ENCODE results near the gene LRMDA. TPM values are rescaled to one million over a fixed set of nuclear protein-coding genes. Genes with fewer than 3 reads are reported as not detected.

Gene LRMDA
- total RNA-seq, 1 donor from 2014 or later = 18.7 TPM

DNA sequence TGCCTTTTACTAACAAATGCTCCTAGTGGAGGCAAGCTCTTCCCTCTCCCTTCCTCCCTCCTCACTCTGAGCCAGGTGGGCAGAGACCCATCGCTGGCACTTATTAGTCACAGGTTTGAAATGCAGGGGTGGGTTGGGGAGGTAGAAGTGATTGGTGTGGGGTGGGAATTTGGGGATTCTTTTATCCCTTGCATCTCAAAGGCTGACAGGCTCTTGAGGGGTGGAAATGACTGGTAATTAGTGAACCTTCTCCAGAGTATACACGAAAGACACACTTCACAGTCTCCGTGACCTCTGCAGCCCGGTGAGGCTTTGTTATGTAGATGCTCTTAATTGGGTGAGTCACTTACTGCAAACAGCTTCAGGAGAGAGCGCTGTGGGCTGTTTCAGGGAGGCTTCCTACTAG is 13.9 kb upstream of the LRMDA start:
- H3K27me3 ChIP-seq (ENCODE audit: control insufficient read depth, insufficient read depth, low read length) = no peaks in the 10 kb centered on the region
- TF ChIP-seq, protein P1, sequence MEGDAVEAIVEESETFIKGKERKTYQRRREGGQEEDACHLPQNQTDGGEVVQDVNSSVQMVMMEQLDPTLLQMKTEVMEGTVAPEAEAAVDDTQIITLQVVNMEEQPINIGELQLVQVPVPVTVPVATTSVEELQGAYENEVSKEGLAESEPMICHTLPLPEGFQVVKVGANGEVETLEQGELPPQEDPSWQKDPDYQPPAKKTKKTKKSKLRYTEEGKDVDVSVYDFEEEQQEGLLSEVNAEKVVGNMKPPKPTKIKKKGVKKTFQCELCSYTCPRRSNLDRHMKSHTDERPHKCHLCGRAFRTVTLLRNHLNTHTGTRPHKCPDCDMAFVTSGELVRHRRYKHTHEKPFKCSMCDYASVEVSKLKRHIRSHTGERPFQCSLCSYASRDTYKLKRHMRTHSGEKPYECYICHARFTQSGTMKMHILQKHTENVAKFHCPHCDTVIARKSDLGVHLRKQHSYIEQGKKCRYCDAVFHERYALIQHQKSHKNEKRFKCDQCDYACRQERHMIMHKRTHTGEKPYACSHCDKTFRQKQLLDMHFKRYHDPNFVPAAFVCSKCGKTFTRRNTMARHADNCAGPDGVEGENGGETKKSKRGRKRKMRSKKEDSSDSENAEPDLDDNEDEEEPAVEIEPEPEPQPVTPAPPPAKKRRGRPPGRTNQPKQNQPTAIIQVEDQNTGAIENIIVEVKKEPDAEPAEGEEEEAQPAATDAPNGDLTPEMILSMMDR (IDR thresholded peaks at IDR 0.05; ENCODE audit: insufficient read depth, low read length, poor library complexity, severe bottlenecking) = no peak
- H3K4me3 ChIP-seq (ENCODE audit: low read depth, low read length) = no peak overlapping the region
- no peaks in the 10 kb centered on the region for H3K36me3 ChIP-seq (ENCODE audit: control insufficient read depth, insufficient read depth, low read length)
- DNase-seq (ENCODE audit: low read depth) = no peak

- Histone ChIP-seq H3K4me3 (ENCODE audit: low read depth, low read length) (no peak overlapping the region), H3K27me3 (ENCODE audit: control insufficient read depth, insufficient read depth, low read length) (no peaks in the 10 kb centered on the region), H3K36me3 (ENCODE audit: control insufficient read depth, insufficient read depth, low read length) (no peaks in the 10 kb centered on the region)
- TF ChIP-seq, protein P1 (IDR thresholded peaks at IDR 0.05; ENCODE audit: insufficient read depth, low read length, poor library complexity, severe bottlenecking) = no peak
- no peak for DNase-seq (ENCODE audit: low read depth)
Measured at GRCh38 chr10:75418293-75418692, 13.1 kb upstream of the LRMDA start.

DNA sequence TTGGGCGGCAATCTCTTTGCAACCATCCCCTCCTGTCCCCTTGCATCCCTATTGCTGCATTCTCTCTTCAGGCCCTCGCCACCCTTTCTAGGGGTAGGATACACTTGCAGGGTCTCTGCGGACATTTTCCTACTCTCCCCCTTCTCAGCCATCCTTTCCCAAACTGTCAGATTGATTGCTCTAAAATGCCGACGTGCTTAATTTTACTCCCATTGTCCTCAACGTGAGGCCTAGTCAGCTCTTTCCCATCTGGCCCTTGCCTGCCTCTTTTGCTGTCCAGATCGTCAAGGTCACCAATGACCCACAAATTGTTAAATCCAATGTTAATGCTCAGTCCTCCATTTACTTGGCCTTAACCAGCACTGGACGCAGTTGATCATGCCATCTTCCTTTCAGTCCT is 12.7 kb upstream of the LRMDA start:
- Histone ChIP-seq H3K36me3 (ENCODE audit: control insufficient read depth, insufficient read depth, low read length) (no peaks in the 10 kb centered on the region), H3K4me3 (ENCODE audit: low read depth, low read length) (no peak overlapping the region), H3K27me3 (ENCODE audit: control insufficient read depth, insufficient read depth, low read length) (no peaks in the 10 kb centered on the region)
- DNase-seq (ENCODE audit: low read depth) = no peak
- TF ChIP-seq, protein P1 (IDR thresholded peaks at IDR 0.05; ENCODE audit: insufficient read depth, low read length, poor library complexity, severe bottlenecking) = no peak

GRCh38 chr10:75422913-75423312 is 8.5 kb upstream of the LRMDA start:
- no peaks in the 10 kb centered on the region for H3K36me3 ChIP-seq (ENCODE audit: control insufficient read depth, insufficient read depth, low read length)
- TF ChIP-seq, protein P1 (IDR thresholded peaks at IDR 0.05; ENCODE audit: insufficient read depth, low read length, poor library complexity, severe bottlenecking) = no peak
- no peaks in the 10 kb centered on the region for H3K27me3 ChIP-seq (ENCODE audit: control insufficient read depth, insufficient read depth, low read length)
- no peak for DNase-seq (ENCODE audit: low read depth)
- no peak overlapping the region for H3K4me3 ChIP-seq (ENCODE audit: low read depth, low read length)

DNA sequence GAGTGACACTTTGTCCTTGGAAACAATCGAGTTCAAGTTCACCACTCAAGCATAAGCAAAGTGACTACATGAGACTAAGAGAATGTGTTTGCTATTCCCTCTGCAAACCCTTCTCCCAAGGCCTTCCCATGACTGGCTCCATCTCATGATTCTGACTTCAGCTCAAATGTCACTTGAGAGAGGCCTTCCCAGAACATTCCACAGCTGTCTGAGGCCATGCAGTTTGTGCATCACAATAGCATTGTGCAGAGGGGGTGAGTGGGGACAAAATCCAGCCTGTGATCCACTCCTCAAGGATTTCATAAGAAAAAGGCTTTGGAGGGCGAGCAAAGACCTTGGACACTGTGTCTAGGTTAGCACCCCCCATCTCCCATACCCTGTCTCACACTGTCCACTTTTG is 6.9 kb upstream of the LRMDA start:
- DNase-seq (ENCODE audit: low read depth) = no peak
- TF ChIP-seq, protein P1 (IDR thresholded peaks at IDR 0.05; ENCODE audit: insufficient read depth, low read length, poor library complexity, severe bottlenecking) = no peak
- Histone ChIP-seq H3K36me3 (ENCODE audit: control insufficient read depth, insufficient read depth, low read length) (no peaks in the 10 kb centered on the region), H3K4me3 (ENCODE audit: low read depth, low read length) (no peak overlapping the region), H3K27me3 (ENCODE audit: control insufficient read depth, insufficient read depth, low read length) (no peaks in the 10 kb centered on the region)

- H3K36me3 ChIP-seq (ENCODE audit: control insufficient read depth, insufficient read depth, low read length) = no peaks in the 10 kb centered on the region
- no peaks in the 10 kb centered on the region for H3K27me3 ChIP-seq (ENCODE audit: control insufficient read depth, insufficient read depth, low read length)
- DNase-seq (ENCODE audit: low read depth) = no peak
- TF ChIP-seq, protein P1 (IDR thresholded peaks at IDR 0.05; ENCODE audit: insufficient read depth, low read length, poor library complexity, severe bottlenecking) = no peak
- H3K4me3 ChIP-seq (ENCODE audit: low read depth, low read length) = no peak overlapping the region
Measured at GRCh38 chr10:75425291-75426079, 5.9 kb upstream of the LRMDA start.
